GM23248 (cell line): ENCODE results near the gene NUDT16L1.

Experiments
- EZH2 ChIP-seq: fragments of 200-600 bp; sonication (generic); IDR thresholded peaks from 2 replicates; pipeline ENCODE4 v1.6.1; 2018; ENCODE audit warnings: antibody characterized with exemption, mild to moderate bottlenecking; ENCODE audit not compliant: insufficient read depth, poor library complexity, severe bottlenecking
- EZH2phosphoT487 ChIP-seq: fragments of 200-600 bp; sonication (generic); IDR thresholded peaks from 2 replicates; pipeline ENCODE4 v1.6.1; 2018; ENCODE audit warnings: antibody characterized with exemption, moderate library complexity, mild to moderate bottlenecking, low read depth; ENCODE audit not compliant: insufficient read depth

DNA sequence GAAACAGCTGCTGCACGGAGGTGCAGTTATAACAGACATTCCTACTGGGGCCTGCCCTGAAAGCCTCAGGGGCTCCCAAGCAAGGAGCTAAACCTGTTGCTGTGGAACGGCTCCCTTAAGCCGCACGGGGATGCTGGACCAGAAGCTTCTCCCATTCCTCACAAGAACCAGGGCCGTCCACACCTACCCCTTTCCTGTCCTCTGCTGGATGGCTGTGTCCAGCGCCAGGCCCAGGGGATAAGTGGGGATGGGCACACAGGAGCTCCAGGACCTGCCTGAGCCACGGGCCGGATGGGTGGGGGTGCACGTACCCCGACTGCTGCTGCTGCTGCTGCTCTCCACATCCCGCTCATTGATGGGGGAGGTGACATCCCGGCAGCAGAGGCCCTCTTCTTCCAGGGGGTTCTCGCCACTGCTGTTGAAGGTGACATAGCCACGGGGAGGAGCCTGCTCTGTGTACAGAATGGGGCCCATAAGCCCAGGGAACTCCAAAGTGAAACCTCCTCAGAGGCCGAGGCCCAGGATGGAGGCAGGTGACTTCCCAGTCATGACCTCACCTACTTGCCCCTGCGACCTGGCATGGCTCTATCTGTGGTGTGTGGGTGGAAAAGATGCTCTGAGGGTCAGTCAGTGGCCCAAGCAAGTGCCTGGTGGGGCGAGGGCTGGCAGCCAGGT lies 8.6 kb downstream of the NUDT16L1 start:
- TF ChIP-seq EZH2phosphoT487 = no peak
- TF ChIP-seq EZH2 = no peak
